ENCODE data around the gene ALDH3A1. TPM values are rescaled to one million over a fixed set of nuclear protein-coding genes. Genes with fewer than 3 reads are reported as not detected.
"Not testable (repeated sequence)": the region's sequence is repeated elsewhere in the genome, so short reads cannot be mapped to it uniquely, and the experiment has no call there.

Gene ALDH3A1
- total RNA-seq, 1 donor from 2014 or later, result 1.0 TPM

DNA sequence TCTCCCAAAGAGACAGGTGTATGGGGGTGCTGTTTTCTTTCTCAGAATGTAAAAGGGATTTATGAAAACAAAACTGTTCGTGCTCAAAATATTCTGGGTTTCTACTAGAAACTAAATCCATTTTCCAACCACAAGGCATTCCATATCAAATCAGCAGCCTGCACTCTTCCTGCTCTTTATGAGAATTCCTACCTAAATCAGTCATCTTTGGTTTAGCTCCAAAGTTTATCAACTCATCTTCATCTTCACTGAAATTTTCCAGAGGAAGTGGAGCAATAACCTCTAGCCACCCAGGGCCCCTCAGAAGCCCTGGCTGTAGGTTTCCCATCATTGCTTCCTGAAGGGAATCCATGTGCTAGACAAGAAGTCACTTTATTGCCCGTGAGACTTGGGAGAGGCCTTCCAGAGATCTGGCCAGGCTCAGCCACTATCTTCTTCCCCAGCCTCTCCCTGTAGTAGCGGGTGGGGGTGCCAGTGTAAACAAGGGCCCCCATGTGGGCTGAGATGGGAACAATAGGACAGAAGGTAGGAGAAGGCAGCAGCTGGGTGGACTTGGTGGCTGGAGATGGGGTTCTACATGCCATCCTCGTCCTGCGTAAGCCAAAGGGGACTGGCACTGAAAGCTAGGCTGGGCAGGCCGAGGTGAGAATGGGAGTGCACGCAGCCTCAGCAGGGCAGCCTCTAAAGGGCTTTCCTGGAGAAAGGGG is 22.0 kb upstream of the ALDH3A1 start:
- DNase-seq (ENCODE audit: low spot score, unreplicated experiment), result no peak
- peaks cover 2% of the 10 kb centered on the region for H3K4me1 Mint-ChIP-seq (ENCODE audit: low read depth)
- no peak overlapping the region for H3K27ac Mint-ChIP-seq
- peaks cover 4% of the 10 kb centered on the region for H3K36me3 Mint-ChIP-seq (ENCODE audit: insufficient read depth)
- TF ChIP-seq, protein P1, sequence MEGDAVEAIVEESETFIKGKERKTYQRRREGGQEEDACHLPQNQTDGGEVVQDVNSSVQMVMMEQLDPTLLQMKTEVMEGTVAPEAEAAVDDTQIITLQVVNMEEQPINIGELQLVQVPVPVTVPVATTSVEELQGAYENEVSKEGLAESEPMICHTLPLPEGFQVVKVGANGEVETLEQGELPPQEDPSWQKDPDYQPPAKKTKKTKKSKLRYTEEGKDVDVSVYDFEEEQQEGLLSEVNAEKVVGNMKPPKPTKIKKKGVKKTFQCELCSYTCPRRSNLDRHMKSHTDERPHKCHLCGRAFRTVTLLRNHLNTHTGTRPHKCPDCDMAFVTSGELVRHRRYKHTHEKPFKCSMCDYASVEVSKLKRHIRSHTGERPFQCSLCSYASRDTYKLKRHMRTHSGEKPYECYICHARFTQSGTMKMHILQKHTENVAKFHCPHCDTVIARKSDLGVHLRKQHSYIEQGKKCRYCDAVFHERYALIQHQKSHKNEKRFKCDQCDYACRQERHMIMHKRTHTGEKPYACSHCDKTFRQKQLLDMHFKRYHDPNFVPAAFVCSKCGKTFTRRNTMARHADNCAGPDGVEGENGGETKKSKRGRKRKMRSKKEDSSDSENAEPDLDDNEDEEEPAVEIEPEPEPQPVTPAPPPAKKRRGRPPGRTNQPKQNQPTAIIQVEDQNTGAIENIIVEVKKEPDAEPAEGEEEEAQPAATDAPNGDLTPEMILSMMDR (IDR thresholded peaks at IDR 0.05; ENCODE audit: unreplicated experiment), result no peak
- peaks cover 2% of the 10 kb centered on the region for H3K27me3 Mint-ChIP-seq
- no peaks in the 10 kb centered on the region for H3K9me3 Mint-ChIP-seq (ENCODE audit: low read depth)
- H3K4me3 Mint-ChIP-seq (ENCODE audit: low read depth), result no peak overlapping the region

DNA sequence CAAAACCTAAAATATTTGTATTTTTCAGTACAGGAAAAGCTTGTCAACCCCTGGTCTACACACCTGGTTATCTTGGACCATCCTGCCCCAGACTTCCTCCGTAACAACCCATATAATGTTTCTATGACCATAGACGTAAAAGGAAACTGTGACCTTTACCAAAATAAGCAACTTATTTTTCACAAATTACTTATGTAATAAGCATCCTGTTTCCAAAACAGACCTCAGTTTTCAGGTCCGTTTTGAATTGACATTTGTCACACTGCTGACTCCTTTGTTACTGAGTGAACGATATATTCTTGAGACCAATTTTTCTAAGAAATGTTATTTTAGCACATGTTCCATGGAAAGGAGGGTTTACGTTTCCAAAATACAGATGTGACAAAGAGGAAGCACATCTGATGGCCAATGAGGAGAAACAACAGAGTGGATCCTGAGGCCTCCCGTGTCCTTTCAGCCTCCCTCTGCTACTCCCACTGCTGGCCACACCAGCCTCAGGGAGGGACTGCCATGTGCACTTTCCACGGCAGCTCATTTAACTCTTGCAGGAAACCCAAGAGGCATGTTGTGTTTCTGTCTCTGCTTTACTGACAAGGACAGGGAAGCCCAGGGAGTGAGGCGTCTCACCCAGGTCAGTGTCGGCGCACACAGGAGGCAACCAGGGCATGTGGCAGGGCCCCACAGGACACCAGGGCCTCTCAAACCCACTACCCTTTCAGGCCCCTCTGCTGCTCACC is 20.1 kb upstream of the ALDH3A1 start:
- H3K27me3 Mint-ChIP-seq, result peaks cover 2% of the 10 kb centered on the region

DNA sequence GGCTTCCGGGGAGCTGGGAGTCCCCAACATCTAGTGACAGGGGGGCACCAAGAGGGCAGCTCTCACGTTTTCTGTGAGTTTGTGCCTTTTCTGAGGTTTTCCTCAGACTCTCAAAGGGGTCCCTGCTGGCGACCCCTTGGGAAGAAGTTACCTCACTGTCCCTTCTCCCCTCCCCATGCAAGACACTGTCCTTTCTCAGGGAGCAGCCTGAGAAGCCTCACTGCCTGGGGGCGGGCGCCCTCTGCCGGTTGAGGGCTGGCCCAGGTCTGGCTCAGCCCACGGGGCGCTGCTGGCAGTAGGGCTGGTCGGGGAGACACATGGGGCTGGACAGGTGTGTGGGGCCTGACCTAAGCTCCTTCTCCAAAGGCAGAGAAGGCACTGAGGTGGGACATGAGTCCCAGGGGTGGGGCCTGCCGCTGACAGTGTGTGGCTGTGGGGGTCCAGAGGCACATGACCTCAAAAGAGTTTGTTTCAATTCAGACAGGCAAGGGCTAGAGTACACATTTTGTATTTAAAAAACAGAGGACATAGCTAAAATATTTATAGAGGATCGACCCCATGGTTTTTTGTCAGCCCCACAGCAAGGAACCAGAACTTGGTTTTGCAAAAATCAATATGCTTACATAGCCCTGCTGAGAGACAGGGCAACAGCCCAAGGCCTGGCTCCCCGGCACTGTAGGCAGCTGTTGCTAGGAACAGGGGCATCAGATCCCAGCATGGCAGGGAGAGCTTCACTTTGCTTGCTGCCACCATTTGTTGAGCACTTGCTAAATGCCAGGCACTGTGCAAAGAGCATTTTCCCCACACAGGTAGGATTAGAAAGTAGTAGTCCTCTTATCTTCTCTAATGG is 18.5 kb upstream of the ALDH3A1 start:
- TF ChIP-seq, protein P1 (IDR thresholded peaks at IDR 0.05; ENCODE audit: unreplicated experiment), result peak; percentile 94
- Mint-ChIP-seq H3K27me3 (peaks cover 12% of the 10 kb centered on the region), H3K4me1 (ENCODE audit: low read depth) (peaks cover 2% of the 10 kb centered on the region), H3K36me3 (ENCODE audit: insufficient read depth) (no peaks in the 10 kb centered on the region), H3K4me3 (ENCODE audit: low read depth) (no peak overlapping the region), H3K9me3 (ENCODE audit: low read depth) (no peaks in the 10 kb centered on the region), H3K27ac (no peak overlapping the region)
- DNase-seq (ENCODE audit: low spot score, unreplicated experiment), result peak; percentile 77

More for the DNA sequence above, 20.1 kb upstream of the ALDH3A1 start:
- Mint-ChIP-seq H3K9me3 (ENCODE audit: low read depth) (no peaks in the 10 kb centered on the region), H3K4me1 (ENCODE audit: low read depth) (peaks cover 2% of the 10 kb centered on the region), H3K4me3 (ENCODE audit: low read depth) (no peak overlapping the region), H3K36me3 (ENCODE audit: insufficient read depth) (peaks cover 1% of the 10 kb centered on the region), H3K27ac (no peak overlapping the region)
- TF ChIP-seq, protein P1 (IDR thresholded peaks at IDR 0.05; ENCODE audit: unreplicated experiment), result no peak
- DNase-seq (ENCODE audit: low spot score, unreplicated experiment), result no peak

DNA sequence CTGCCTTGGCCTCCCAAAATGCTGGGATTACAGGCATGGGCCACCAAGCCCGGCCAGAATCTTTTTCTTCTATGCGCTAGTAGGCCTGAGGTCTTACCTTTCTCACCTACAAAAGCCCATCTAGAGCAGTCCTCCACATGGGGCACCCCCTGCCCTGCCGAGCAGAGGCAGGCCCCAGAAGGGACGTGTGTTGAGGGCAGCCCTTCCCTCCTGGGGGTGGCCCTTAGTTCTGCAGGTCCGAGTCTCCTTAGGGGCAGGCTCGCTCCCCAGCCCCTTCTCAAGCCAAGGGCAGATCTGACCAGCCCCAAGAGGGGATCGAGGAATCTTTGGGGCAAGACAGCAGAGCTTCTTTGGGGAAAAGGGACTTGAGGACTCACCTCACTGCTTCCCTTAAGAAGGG is 17.9 kb upstream of the ALDH3A1 start:
- H3K4me1 Mint-ChIP-seq (ENCODE audit: low read depth), result peaks cover 2% of the 10 kb centered on the region
- TF ChIP-seq, protein P1 (IDR thresholded peaks at IDR 0.05; ENCODE audit: unreplicated experiment), result no peak
- H3K9me3 Mint-ChIP-seq (ENCODE audit: low read depth), result no peaks in the 10 kb centered on the region
- H3K27ac Mint-ChIP-seq, result no peak overlapping the region
- H3K36me3 Mint-ChIP-seq (ENCODE audit: insufficient read depth), result no peaks in the 10 kb centered on the region
- H3K27me3 Mint-ChIP-seq, result peaks cover 16% of the 10 kb centered on the region
- no peak for DNase-seq (ENCODE audit: low spot score, unreplicated experiment)
- no peak overlapping the region for H3K4me3 Mint-ChIP-seq (ENCODE audit: low read depth)

DNA sequence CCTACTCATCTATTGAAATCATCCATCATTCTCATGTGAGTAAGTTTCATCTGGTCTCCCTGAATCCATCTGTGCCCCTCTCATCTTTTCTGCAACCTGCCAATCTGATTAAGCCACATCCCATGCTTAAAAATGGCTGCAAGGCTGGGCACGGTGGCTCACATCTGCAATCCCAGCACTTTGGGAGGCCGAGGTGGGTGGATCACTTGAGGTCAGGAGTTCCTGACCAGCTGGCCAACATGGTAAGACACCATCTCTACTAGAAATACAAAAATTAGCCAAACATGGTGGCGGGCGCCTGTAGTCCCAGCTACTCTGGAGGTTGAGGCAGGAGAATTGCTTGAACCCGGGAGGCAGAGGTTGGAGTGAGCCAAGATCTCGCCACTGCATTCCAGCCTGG is 15.9 kb upstream of the ALDH3A1 start:
- not testable (repeated sequence) for H3K4me1 Mint-ChIP-seq (ENCODE audit: low read depth); H3K4me3 Mint-ChIP-seq (ENCODE audit: low read depth); H3K36me3 Mint-ChIP-seq (ENCODE audit: insufficient read depth); DNase-seq (ENCODE audit: low spot score, unreplicated experiment); H3K9me3 Mint-ChIP-seq (ENCODE audit: low read depth)
- Mint-ChIP-seq H3K27me3 (peaks cover 29% of the 10 kb centered on the region), H3K27ac (peak overlapping the region; percentile 13)

Data from progenitor cell of endocrine pancreas (in vitro differentiated cells).